Heart right ventricle (tissue), 16 donors: ENCODE results near the gene ARL15. TPM values are rescaled to one million over a fixed set of nuclear protein-coding genes. Genes with fewer than 3 reads are reported as not detected.

ENCODE experiments used
- ATAC-seq, 8 donors: fragments of 200-7000 bp; cut with Tn5 transposase; one replicate each; pipeline ENCODE4 v1.9.1; 2020; ENCODE audit warnings: mild to moderate bottlenecking in 8 of 8, moderate library complexity in 8 of 8, moderate number of reproducible peaks in 1 of 8
- DNase-seq, 2 donors: peaks; one replicate each; pipeline ENCODE4 v3.0.0-alpha.2; 2020
- H3K27ac ChIP-seq, 10 donors: fragments of 200-600 bp; sonication (generic) in 2 of 10; one replicate each; pipeline versions ENCODE4 v1.5.0 to v1.8.0; 2020 to 2022; ENCODE audit warnings: mild to moderate bottlenecking in 3 of 10
- H3K27me3 ChIP-seq, 7 donors: fragments of 200-600 bp; one replicate each; pipeline ENCODE4 v1.8.0; 2021 to 2022; ENCODE audit warnings: mild to moderate bottlenecking in 2 of 7
- H3K36me3 ChIP-seq, 9 donors: fragments of 200-600 bp; sonication (generic) in 1 of 9; one replicate each; pipeline versions ENCODE4 v1.5.0 to v1.8.0; 2020 to 2022; ENCODE audit warnings: mild to moderate bottlenecking in 2 of 9
- H3K4me1 ChIP-seq, 9 donors: fragments of 200-600 bp; sonication (generic) in 1 of 9; one replicate each; pipeline versions ENCODE4 v1.5.0 to v1.8.0; 2020 to 2022; ENCODE audit warnings: mild to moderate bottlenecking in 4 of 9
- H3K4me3 ChIP-seq, 10 donors: fragments of 200-600 bp; sonication (generic) in 2 of 10; one replicate each; pipeline versions ENCODE4 v1.5.0 to v1.8.0; 2020 to 2022; ENCODE audit warnings: mild to moderate bottlenecking in 7 of 10, moderate library complexity in 2 of 10
- H3K9me3 ChIP-seq, 11 donors: fragments of 200-600 bp in 10 of 11; sonication (generic) in 2 of 11; one replicate each; pipeline versions ENCODE4 v1.5.0 to v1.8.0; 2013 to 2022; ENCODE audit warnings: mild to moderate bottlenecking in 2 of 11, control low read depth in 1 of 11, moderate library complexity in 1 of 11
- WGBS, 2 donors: extraction: QIAGEN DNeasy Blood & Tissue Kit; methylation state at CpG; one replicate each; pipeline ENCODE4 v1.1.7; 2013; ENCODE audit warnings: inconsistent platforms in 1 of 2; 5-methylcytosine and 5-hydroxymethylcytosine counted together
- intact Hi-C, 10 donors: fragments of 100-400 bp; cut with DNase I; formaldehyde crosslinking; loops; one replicate each; pipeline versions ENCODE4 v1.11.1 to v1.14.2; 2022
- polyA plus RNA-seq, 2 donors: library from polyadenylated mRNA; stranded (reverse); fragments of 200-250 nt; gene quantifications; one replicate each; pipeline ENCODE4 v1.2.3, GENCODE V29; 2013
- total RNA-seq, 10 donors: library from RNA; stranded (reverse); fragmentation: NEBNext Ultra II Directional in 3 of 10; extraction: Animal tissue kit (Norgen Biotek cat#: 25700) in 3 of 10; gene quantifications; one replicate each; pipeline versions ENCODE4 v1.2.1 to v1.2.4, GENCODE V29; 2021 to 2023
- TF ChIP-seq, protein P1 (sequence below), 9 donors: fragments of 200-600 bp; sonication (generic) in 2 of 9; IDR thresholded peaks; one replicate each; pipeline versions ENCODE4 v1.5.0 to v1.8.0; 2021 to 2022; ENCODE audit warnings: antibody characterized with exemption in 9 of 9, mild to moderate bottlenecking in 5 of 9, moderate library complexity in 1 of 9
- donor health status: Arrhythmogenic right ventricular cardiomyopathy.
- donor health status: ischemic (EF 13 %, LVEDD 7.1; RV severe dilation, severe dysfunction).
- donor health status: healthy with polysubstance abuse.
- donor health status: DM: no; HTN: yes; CAD: no.
- donor health status: DM: no; HTN: no; CAD: no.
- donor health status: ischemic (EF 25% LVEDD 6.9; RV normal size, moderate dysfunction).
- donor health status: ischemic (EF 25% LVEDD 5.7; RV mildly dilated, moderate dysfunction).
- donor health status: healthy.
- donor health status: DM: yes; HTN: yes; CAD: no.
- donor health status: Ischemic cardiomyopathy.
- donor health status: ischemic (EF 35%, LVEDD 5.7; RV mildly dilated, moderate dysfunction).
- donor health status: nonischemic (EF 11% LVEDD 7.7; RV severe dilation, severe dysfunction).
- donor health status: DM: yes; HTN: yes; CAD: no.
- donor health status: PGD.
- donor health status: ischemic (EF 29% LVEDD 5.4; RV normal size, mild dysfunction).
- donor health status: nonischemic (EF 23%, LVEDD 6.1; RV moderate dilation, normal function).

Gene ARL15
- total and polyA plus RNA-seq, 12 donors: 7.8 to 31.8 (median 26.9) TPM

DNA sequence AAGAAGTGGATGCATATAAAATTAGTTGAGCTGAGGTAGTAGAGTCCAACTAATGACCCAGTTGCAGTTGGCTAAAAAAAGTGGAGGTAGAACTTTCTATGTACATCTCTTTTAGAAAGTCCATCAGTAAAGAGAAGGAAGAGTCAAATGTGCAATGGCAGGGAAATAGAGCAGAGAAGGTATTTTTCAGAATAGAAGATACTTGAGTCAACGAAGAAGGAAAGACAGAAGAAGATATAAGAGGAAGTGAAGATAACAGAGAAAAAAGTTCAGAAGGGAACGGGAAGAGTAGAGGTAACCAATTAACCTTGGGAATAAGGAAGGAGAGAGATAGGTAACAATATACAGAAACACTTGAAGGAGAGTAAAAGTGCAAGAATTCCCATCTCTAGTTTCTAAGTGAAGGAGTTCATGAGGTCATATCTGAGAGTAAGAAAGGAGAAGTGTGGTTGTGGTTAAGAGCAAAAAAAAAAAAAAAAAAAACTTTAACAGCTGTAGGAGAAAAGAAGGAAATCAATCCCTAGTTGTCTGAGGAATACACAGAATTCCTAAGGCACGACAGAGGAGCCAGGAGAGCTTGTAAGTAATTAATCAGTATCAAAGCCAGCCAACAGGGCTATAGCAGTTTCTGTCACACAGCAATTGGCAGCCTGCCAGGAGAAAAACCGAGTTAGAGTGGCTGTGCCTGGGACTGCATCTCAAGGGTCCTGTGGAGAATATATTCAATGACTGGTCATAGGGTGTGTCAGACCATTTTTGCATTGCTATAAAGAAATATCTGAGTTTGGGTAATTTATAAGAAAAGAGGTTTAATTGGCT is 61.0 kb downstream of the ARL15 start:
- 47 to 48% methylated on average over 4 of the region's 4 CpGs for WGBS, 2 donors
- ATAC-seq: peak in 3 of 8 donors; percentile 15 to 41 (median 25)
- TF ChIP-seq, protein P1, sequence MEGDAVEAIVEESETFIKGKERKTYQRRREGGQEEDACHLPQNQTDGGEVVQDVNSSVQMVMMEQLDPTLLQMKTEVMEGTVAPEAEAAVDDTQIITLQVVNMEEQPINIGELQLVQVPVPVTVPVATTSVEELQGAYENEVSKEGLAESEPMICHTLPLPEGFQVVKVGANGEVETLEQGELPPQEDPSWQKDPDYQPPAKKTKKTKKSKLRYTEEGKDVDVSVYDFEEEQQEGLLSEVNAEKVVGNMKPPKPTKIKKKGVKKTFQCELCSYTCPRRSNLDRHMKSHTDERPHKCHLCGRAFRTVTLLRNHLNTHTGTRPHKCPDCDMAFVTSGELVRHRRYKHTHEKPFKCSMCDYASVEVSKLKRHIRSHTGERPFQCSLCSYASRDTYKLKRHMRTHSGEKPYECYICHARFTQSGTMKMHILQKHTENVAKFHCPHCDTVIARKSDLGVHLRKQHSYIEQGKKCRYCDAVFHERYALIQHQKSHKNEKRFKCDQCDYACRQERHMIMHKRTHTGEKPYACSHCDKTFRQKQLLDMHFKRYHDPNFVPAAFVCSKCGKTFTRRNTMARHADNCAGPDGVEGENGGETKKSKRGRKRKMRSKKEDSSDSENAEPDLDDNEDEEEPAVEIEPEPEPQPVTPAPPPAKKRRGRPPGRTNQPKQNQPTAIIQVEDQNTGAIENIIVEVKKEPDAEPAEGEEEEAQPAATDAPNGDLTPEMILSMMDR (IDR thresholded peaks at IDR 0.05): no peak
- H3K4me1 ChIP-seq: peaks cover 0 to 89% (median 30%) of the 10 kb centered on the region in 9 donors
- H3K9me3 ChIP-seq: no peaks in the 10 kb centered on the region
- H3K36me3 ChIP-seq: no peaks in the 10 kb centered on the region
- intact Hi-C loops: loop anchor here (5.0 to 10.0 kb wide), 10 partner anchors 63 to 635 kb away; partner anchors contain the start of gene ARL15 (in 4 of the 10)
- H3K27ac ChIP-seq: peak overlapping the region in 1 of 10 donors; percentile 70
- no peaks in the 10 kb centered on the region for H3K27me3 ChIP-seq
- peak; percentile 24 to 29 for DNase-seq
- no peak overlapping the region for H3K4me3 ChIP-seq

- peak overlapping the region in 4 of 10 donors; percentile 15 to 70 (median 47) for H3K27ac ChIP-seq
- no peaks in the 10 kb centered on the region for H3K36me3 ChIP-seq
- TF ChIP-seq, protein P1 (IDR thresholded peaks at IDR 0.05): no peak
- intact Hi-C loops: loop anchor here in 8 of 10 donors (5.0 to 10.0 kb wide), 8 partner anchors 65 to 638 kb away; partner anchors contain the start of gene ARL15 (in 1 of the 8)
- WGBS, 2 donors: 40 to 49% methylated on average over 5 of the region's 5 CpGs
- H3K9me3 ChIP-seq: no peaks in the 10 kb centered on the region
- DNase-seq (no peak), ATAC-seq (peak in 5 of 8 donors; percentile 52 to 76 (median 67))
- H3K4me3 ChIP-seq: no peak overlapping the region
- H3K4me1 ChIP-seq: peaks cover 0 to 92% (median 29%) of the 10 kb centered on the region in 9 donors
- no peaks in the 10 kb centered on the region for H3K27me3 ChIP-seq
These were observed 63.1 kb downstream of the ARL15 start for GRCh38 chr5:54247226-54247625.

GRCh38 chr5:54243483-54244080 is 66.8 kb downstream of the ARL15 start:
- intact Hi-C loops: loop anchor here in 6 of 10 donors (2.0 to 10.0 kb wide), 8 partner anchors 169 to 641 kb away; no protein-coding TSS in a partner anchor
- Histone ChIP-seq H3K36me3 (no peaks in the 10 kb centered on the region), H3K9me3 (no peaks in the 10 kb centered on the region), H3K4me3 (no peak overlapping the region), H3K27me3 (no peaks in the 10 kb centered on the region), H3K27ac (no peak overlapping the region), H3K4me1 (peaks cover 0 to 70% (median 14%) of the 10 kb centered on the region in 9 donors)
- TF ChIP-seq, protein P1 (IDR thresholded peaks at IDR 0.05): peak; percentile 29 to 81 (median 70)
- ATAC-seq (no peak), DNase-seq (peak in 1 of 2 donors; percentile 21)
- WGBS, 2 donors: 69 to 71% methylated on average over 4 of the region's 4 CpGs

- intact Hi-C loops: loop anchor here in 6 of 10 donors (2.0 to 10.0 kb wide), 8 partner anchors 170 to 643 kb away; no protein-coding TSS in a partner anchor
- Histone ChIP-seq H3K4me1 (peaks cover 0 to 63% (median 12%) of the 10 kb centered on the region in 9 donors), H3K4me3 (no peak overlapping the region), H3K27ac (peak overlapping the region in 1 of 10 donors; percentile 32), H3K36me3 (no peaks in the 10 kb centered on the region), H3K9me3 (no peaks in the 10 kb centered on the region), H3K27me3 (no peaks in the 10 kb centered on the region)
- TF ChIP-seq, protein P1 (IDR thresholded peaks at IDR 0.05): no peak
- ATAC-seq: peak in 4 of 8 donors; percentile 25 to 69 (median 56)
- no peak for DNase-seq
- 58 to 62% methylated on average over 5 of the region's 5 CpGs for WGBS, 2 donors
These were observed 68.1 kb downstream of the ARL15 start for GRCh38 chr5:54242297-54242696.
